Uterus (tissue), 4 donors: Measurements from ENCODE around the gene CYS1. TPM values are rescaled to one million over a fixed set of nuclear protein-coding genes. Genes with fewer than 3 reads are reported as not detected.
A peak's percentile ranks its signal among the peaks of the same experiment; 100 is the strongest.

ENCODE experiments used
- DNase-seq, 2 donors: peaks; one replicate each; pipeline ENCODE4 v3.0.0-alpha.2; 2019 to 2020
- H3K27ac ChIP-seq, 2 donors: fragments of 200-600 bp; sonication (generic); 1 replicate in 1 of 2; 2 replicates in 1 of 2; pipeline ENCODE4 v1.5.1; 2016 to 2018
- H3K27me3 ChIP-seq, 2 donors: fragments of 200-600 bp; sonication (generic); one replicate each; pipeline ENCODE4 v1.5.1; 2018 to 2019; ENCODE audit warnings: control low read depth in 1 of 2
- H3K36me3 ChIP-seq, 2 donors: fragments of 200-600 bp; sonication (generic); one replicate each; pipeline ENCODE4 v1.5.1; 2019; ENCODE audit warnings: control low read depth in 1 of 2
- H3K4me1 ChIP-seq, 2 donors: fragments of 200-600 bp; sonication (generic); one replicate each; pipeline ENCODE4 v1.5.1; 2018 to 2019; ENCODE audit warnings: control low read depth in 1 of 2
- H3K4me3 ChIP-seq, 2 donors: fragments of 200-600 bp; sonication (generic); 1 replicate in 1 of 2; 2 replicates in 1 of 2; pipeline ENCODE4 v1.5.1; 2018 to 2019; ENCODE audit warnings: mild to moderate bottlenecking in 1 of 2
- H3K9me3 ChIP-seq, 2 donors: fragments of 200-600 bp; sonication (generic); one replicate each; pipeline ENCODE4 v1.5.1; 2019; ENCODE audit warnings: control low read depth in 1 of 2
- CTCF ChIP-seq, 4 experiments: fragments of 200-600 bp in 2 of 4; fragments of 450-650 bp in 2 of 4; sonication (generic) in 2 of 4; IDR thresholded peaks; one replicate each; pipeline ENCODE4 v1.5.1; 2016 to 2019; ENCODE audit warnings: antibody characterized with exemption in 4 of 4, mild to moderate bottlenecking in 2 of 4, moderate library complexity in 1 of 4
- POLR2A ChIP-seq, 2 donors: fragments of 450-650 bp; IDR thresholded peaks; one replicate each; pipeline ENCODE4 v1.6.1; 2016; ENCODE audit warnings: antibody characterized with exemption in 2 of 2, mild to moderate bottlenecking in 1 of 2, moderate library complexity in 1 of 2
- intact Hi-C: fragments of 100-400 bp; cut with DNase I; formaldehyde crosslinking; loops from one replicate; pipeline ENCODE4 v1.15.1; 2023; ENCODE audit warnings: low total_unique reads
- total RNA-seq, 4 donors: library from RNA; depleted of rRNA in 3 of 4; stranded (reverse); fragments of >200 nt in 3 of 4; gene quantifications; one replicate each; pipeline versions ENCODE4 v1.1.0 to v1.2.4, GENCODE V29; 2014 to 2023
- donor health status: DM: yes; HTN: yes; CAD: no.

Gene CYS1
- total RNA-seq, 4 donors from 2014 or later, result 7.2 to 15.5 (median 11.2) TPM

GRCh38 chr2:10072656-10073480 is 7.3 kb downstream of the CYS1 start:
- intact Hi-C loops, result no loop called here
- Histone ChIP-seq H3K4me1 (no peaks in the 10 kb centered on the region), H3K9me3 (no peaks in the 10 kb centered on the region), H3K27ac (no peak overlapping the region), H3K27me3 (no peaks in the 10 kb centered on the region), H3K36me3 (no peaks in the 10 kb centered on the region), H3K4me3 (no peak overlapping the region)
- TF ChIP-seq CTCF (IDR thresholded peaks at IDR 0.05) (peak; percentile 88 to 91 (median 90)), POLR2A (IDR thresholded peaks at IDR 0.05) (no peak)
- peak; percentile 85 to 88 for DNase-seq

GRCh38 chr2:10071595-10071994 is 8.6 kb downstream of the CYS1 start:
- Histone ChIP-seq H3K27ac (no peak overlapping the region), H3K36me3 (no peaks in the 10 kb centered on the region), H3K27me3 (no peaks in the 10 kb centered on the region), H3K4me3 (no peak overlapping the region), H3K4me1 (no peaks in the 10 kb centered on the region), H3K9me3 (no peaks in the 10 kb centered on the region)
- DNase-seq, result no peak
- intact Hi-C loops, result no loop called here
- TF ChIP-seq CTCF (IDR thresholded peaks at IDR 0.05) (no peak), POLR2A (IDR thresholded peaks at IDR 0.05) (no peak)

- Histone ChIP-seq H3K4me3 (no peak overlapping the region), H3K27me3 (no peaks in the 10 kb centered on the region), H3K36me3 (no peaks in the 10 kb centered on the region), H3K27ac (no peak overlapping the region), H3K9me3 (no peaks in the 10 kb centered on the region), H3K4me1 (no peaks in the 10 kb centered on the region)
- TF ChIP-seq CTCF (IDR thresholded peaks at IDR 0.05), result no peak
- TF ChIP-seq POLR2A (IDR thresholded peaks at IDR 0.05), result no peak
- no peak for DNase-seq
- intact Hi-C loops, result no loop called here
These were observed 9.0 kb downstream of the CYS1 start for GRCh38 chr2:10071176-10071575.

GRCh38 chr2:10067881-10068280 is 12.3 kb downstream of the CYS1 start:
- Histone ChIP-seq H3K4me1 (no peaks in the 10 kb centered on the region), H3K9me3 (no peaks in the 10 kb centered on the region), H3K4me3 (no peak overlapping the region), H3K27me3 (no peaks in the 10 kb centered on the region), H3K36me3 (no peaks in the 10 kb centered on the region), H3K27ac (no peak overlapping the region)
- TF ChIP-seq POLR2A (IDR thresholded peaks at IDR 0.05), result no peak
- no peak for TF ChIP-seq CTCF (IDR thresholded peaks at IDR 0.05)
- intact Hi-C loops, result no loop called here
- no peak for DNase-seq

GRCh38 chr2:10067330-10067729 is 12.9 kb downstream of the CYS1 start:
- no peak for DNase-seq
- intact Hi-C loops, result no loop called here
- no peaks in the 10 kb centered on the region for H3K9me3 ChIP-seq
- TF ChIP-seq CTCF (IDR thresholded peaks at IDR 0.05) (no peak), POLR2A (IDR thresholded peaks at IDR 0.05) (no peak)
- H3K4me3 ChIP-seq, result no peak overlapping the region
- H3K36me3 ChIP-seq, result no peaks in the 10 kb centered on the region
- no peak overlapping the region for H3K27ac ChIP-seq
- no peaks in the 10 kb centered on the region for H3K4me1 ChIP-seq
- H3K27me3 ChIP-seq, result no peaks in the 10 kb centered on the region
